Panc1 (cell line): ENCODE measurements around the gene SCARF1. TPM values are rescaled to one million over a fixed set of nuclear protein-coding genes. Genes with fewer than 3 reads are reported as not detected.

Source experiments
- ATAC-seq: fragments of 200-7000 bp; cut with Tn5 transposase; 2 replicates; pipeline ENCODE4 v1.9.1; 2020; ENCODE audit warnings: mild to moderate bottlenecking, moderate library complexity
- BruUV-seq: library from RNA; stranded (reverse); fragments of 400-500 nt; replicated peaks from 2 replicates; lab custom pipeline; 2021; lab: Mats Ljungman, UMichigan
- CTCF ChIA-PET: fragments of 300-600 bp; sonication (Branson Sonifier 250); formaldehyde crosslinking; loops from one replicate; lab custom pipeline; 2022; ENCODE audit warnings: antibody characterized with exemption; lab: Charles Lee
- POLR2A ChIA-PET: fragments of 300-600 bp; sonication (Branson Sonifier 250); formaldehyde crosslinking; loops from one replicate; lab custom pipeline; 2022; ENCODE audit warnings: antibody characterized with exemption; lab: Charles Lee
- DNase-seq: peaks from one replicate; pipeline ENCODE4 v3.0.0-alpha.2; 2010; ENCODE audit warnings: low read depth, low spot score
- H3K27ac ChIP-seq: 2 replicates; pipeline ENCODE4 v1.5.1; 2011; ENCODE audit warnings: mild to moderate bottlenecking, low read length, inconsistent platforms
- H3K27me3 ChIP-seq: fragments of 200-500 bp; sonication (Bioruptor generic); 2 replicates; pipeline ENCODE4 v1.6.0; 2014; ENCODE audit warnings: low read length, inconsistent platforms; ENCODE audit not compliant: control insufficient read depth, insufficient read depth
- H3K36me3 ChIP-seq: fragments of 200-500 bp; sonication (Bioruptor generic); 2 replicates; pipeline ENCODE4 v1.5.1; 2014; ENCODE audit warnings: inconsistent platforms, mild to moderate bottlenecking, low read length, moderate library complexity; ENCODE audit not compliant: control insufficient read depth, insufficient read depth
- H3K4me1 ChIP-seq: 2 replicates; pipeline ENCODE4 v1.5.1; 2011; ENCODE audit warnings: inconsistent platforms, mild to moderate bottlenecking, low read length, moderate library complexity; ENCODE audit not compliant: control insufficient read depth, insufficient read depth
- H3K4me3 ChIP-seq, 2 experiments: 2 replicates each; pipeline ENCODE4 v1.5.1; 2011 to 2012; ENCODE audit warnings: low read depth in 2 of 2, low read length in 2 of 2, mild to moderate bottlenecking in 2 of 2, inconsistent platforms in 1 of 2, moderate library complexity in 1 of 2
- H3K9me3 ChIP-seq: fragments of 200-500 bp; sonication (Bioruptor generic); 2 replicates; pipeline ENCODE4 v1.5.1; 2014; ENCODE audit warnings: low read depth, mild to moderate bottlenecking, inconsistent platforms, low read length, moderate library complexity; ENCODE audit not compliant: control insufficient read depth, insufficient read depth
- CTCF ChIP-seq: fragments of 450-650 bp; IDR thresholded peaks from 2 replicates; pipeline ENCODE4 v1.5.1; 2017; ENCODE audit warnings: mild to moderate bottlenecking
- POLR2AphosphoS5 ChIP-seq: IDR thresholded peaks from 2 replicates; pipeline ENCODE4 v1.6.1; 2012; ENCODE audit warnings: mild to moderate bottlenecking, low read depth, low read length, moderate library complexity
- REST ChIP-seq, 2 experiments: IDR thresholded peaks; 2 replicates each; pipeline ENCODE4 v1.6.1; 2011 to 2012; ENCODE audit warnings: low read depth in 2 of 2, control low read depth in 1 of 2, low read length in 1 of 2, mild to moderate bottlenecking in 1 of 2, moderate library complexity in 1 of 2; ENCODE audit not compliant: insufficient read depth in 1 of 2
- SIN3A ChIP-seq: IDR thresholded peaks from 2 replicates; pipeline ENCODE4 v1.6.1; 2012; ENCODE audit warnings: low read depth, mild to moderate bottlenecking, low read length, moderate library complexity, borderline replicate concordance; ENCODE audit not compliant: insufficient read depth
- TCF7L2 ChIP-seq: IDR thresholded peaks from 2 replicates; pipeline ENCODE4 v1.6.1; 2011; ENCODE audit warnings: mild to moderate bottlenecking, low read depth, low read length, inconsistent platforms
- in situ Hi-C: cut with HindIII; loops from 2 replicates; pipeline ENCODE4 v1.10.0; 2016; ENCODE audit warnings: low sequenced_read_pairs, low pct_unique_long_range_greater_than_20kb
- intact Hi-C: fragments of 100-400 bp; cut with micrococcal nuclease; formaldehyde crosslinking; loops from one replicate; pipeline ENCODE4 v1.10.0; 2022; ENCODE audit not compliant: unreplicated experiment
- total RNA-seq: library from RNA; stranded (reverse); gene quantifications from one replicate; pipeline ENCODE4 v1.2.1, GENCODE V29; 2021; ENCODE audit not compliant: unreplicated experiment

SCARF1 gene
- total RNA-seq, 1 experiment from 2014 or later: 6.6 TPM

- in situ Hi-C loops (no loop called here), intact Hi-C loops (no loop called here)
- DNase-seq: no peak
- TF ChIP-seq TCF7L2: no peak
- no peak for TF ChIP-seq SIN3A
- no peak for TF ChIP-seq REST (IDR thresholded peaks at IDR 0.05; ENCODE audit: insufficient read depth in 1 of 2, low read depth in 2 of 2, low read length in 1 of 2)
- TF ChIP-seq POLR2AphosphoS5: no peak
- no peak for TF ChIP-seq CTCF
- no peak for ATAC-seq
- no TSS peak for BruUV-seq
- H3K27ac ChIP-seq: no peak overlapping the region
- POLR2A ChIA-PET: no interaction called here
- peaks cover 28% of the 10 kb centered on the region for H3K4me1 ChIP-seq
- no peaks in the 10 kb centered on the region for H3K27me3 ChIP-seq
- CTCF ChIA-PET: interaction anchor here (0.5 kb wide), 1 partner anchor 19 kb away, joined by 4 read pairs; no protein-coding TSS in a partner anchor
- H3K4me3 ChIP-seq: peak overlapping the region in 1 of 2 experiments; percentile 53; a peak in 1 of 4 replicates
- no peaks in the 10 kb centered on the region for H3K9me3 ChIP-seq
- no peaks in the 10 kb centered on the region for H3K36me3 ChIP-seq
These were observed 2.3 kb upstream of the SCARF1 start for GRCh38 chr17:1647802-1648171.

GRCh38 chr17:1646199-1646875 lies 805 bp upstream of the SCARF1 start:
- ATAC-seq (no peak), DNase-seq (no peak)
- Histone ChIP-seq H3K4me1 (peaks cover 25% of the 10 kb centered on the region), H3K9me3 (no peaks in the 10 kb centered on the region), H3K36me3 (no peaks in the 10 kb centered on the region), H3K27ac (no peak overlapping the region), H3K4me3 (no peak overlapping the region), H3K27me3 (no peaks in the 10 kb centered on the region)
- in situ Hi-C loops (no loop called here), intact Hi-C loops (no loop called here)
- no TSS peak for BruUV-seq
- POLR2A ChIA-PET: no interaction called here
- TF ChIP-seq SIN3A (no peak), TCF7L2 (no peak), CTCF (no peak), REST (IDR thresholded peaks at IDR 0.05; ENCODE audit: insufficient read depth in 1 of 2, low read depth in 2 of 2, low read length in 1 of 2) (no peak), POLR2AphosphoS5 (no peak)
- CTCF ChIA-PET: no interaction called here
